Colonic mucosa (tissue), 4 donors: ENCODE data around the gene LRCH3. TPM values are rescaled to one million over a fixed set of nuclear protein-coding genes. Genes with fewer than 3 reads are reported as not detected.

ENCODE experiments used
- DNase-seq: peaks from one replicate; pipeline ENCODE4 v3.0.0-alpha.2; 2020
- H3K27ac ChIP-seq: fragments of 200-600 bp; one replicate; pipeline ENCODE4 v1.8.0; 2021
- H3K27me3 ChIP-seq: fragments of 200-600 bp; one replicate; pipeline ENCODE4 v1.8.0; 2021
- H3K36me3 ChIP-seq: fragments of 200-600 bp; one replicate; pipeline ENCODE4 v1.8.0; 2021
- H3K4me1 ChIP-seq: fragments of 200-600 bp; one replicate; pipeline ENCODE4 v1.8.0; 2021; ENCODE audit warnings: mild to moderate bottlenecking
- H3K4me3 ChIP-seq: fragments of 200-600 bp; one replicate; pipeline ENCODE4 v1.8.0; 2021
- H3K9ac ChIP-seq, 2 donors: one replicate each; pipeline ENCODE4 v1.7.0; 2013; ENCODE audit warnings: control low read depth in 2 of 2, low read depth in 2 of 2, low read length in 2 of 2
- H3K9me3 ChIP-seq: fragments of 200-600 bp; one replicate; pipeline ENCODE4 v1.8.0; 2021
- CTCF ChIP-seq: fragments of 200-600 bp; IDR thresholded peaks from one replicate; pipeline ENCODE4 v1.8.0; 2022; ENCODE audit warnings: antibody characterized with exemption, mild to moderate bottlenecking
- intact Hi-C: fragments of 100-400 bp; cut with DNase I; formaldehyde crosslinking; loops from one replicate; pipeline ENCODE4 v1.14.1; 2022
- total RNA-seq, 2 donors: library from RNA; stranded (reverse); fragmentation: NEBNext Ultra II Directional in 1 of 2; extraction: Animal tissue kit (Norgen Biotek cat#: 25700) in 1 of 2; gene quantifications; one replicate each; pipeline ENCODE4 v1.2.1, GENCODE V29; 2021
- donor health status: healthy.
- donor health status: DM: no; HTN: no; CAD: no.
- donor health status: DM: no; HTN: no; CAD: no.

LRCH3 gene
- total RNA-seq, 2 donors from 2014 or later = 33.5 to 34.9 TPM

GRCh38 chr3:197836244-197836643 is 45.2 kb downstream of the LRCH3 start:
- TF ChIP-seq CTCF = no peak
- Histone ChIP-seq H3K9me3 (no peaks in the 10 kb centered on the region), H3K27ac (no peak overlapping the region), H3K27me3 (no peaks in the 10 kb centered on the region), H3K36me3 (no peaks in the 10 kb centered on the region), H3K4me3 (no peak overlapping the region), H3K4me1 (no peaks in the 10 kb centered on the region), H3K9ac (no peak overlapping the region)
- no peak for DNase-seq
- intact Hi-C loops = no loop called here

GRCh38 chr3:197837282-197837681 is 46.2 kb downstream of the LRCH3 start:
- DNase-seq = no peak
- H3K4me1 ChIP-seq = no peaks in the 10 kb centered on the region
- TF ChIP-seq CTCF = no peak
- no peak overlapping the region for H3K4me3 ChIP-seq
- no peak overlapping the region for H3K9ac ChIP-seq
- no peaks in the 10 kb centered on the region for H3K36me3 ChIP-seq
- no peaks in the 10 kb centered on the region for H3K27me3 ChIP-seq
- intact Hi-C loops = no loop called here
- H3K9me3 ChIP-seq = no peaks in the 10 kb centered on the region
- H3K27ac ChIP-seq = no peak overlapping the region

GRCh38 chr3:197841789-197842188 is 50.7 kb downstream of the LRCH3 start:
- Histone ChIP-seq H3K4me1 (no peaks in the 10 kb centered on the region), H3K9me3 (no peaks in the 10 kb centered on the region), H3K4me3 (no peak overlapping the region), H3K27me3 (no peaks in the 10 kb centered on the region), H3K36me3 (no peaks in the 10 kb centered on the region), H3K27ac (no peak overlapping the region), H3K9ac (no peak overlapping the region)
- DNase-seq = no peak
- intact Hi-C loops = loop anchor here (10.0 kb wide), 1 partner anchor 47 kb away; the partner anchor contains the start of gene LRCH3
- TF ChIP-seq CTCF = no peak

- no peaks in the 10 kb centered on the region for H3K36me3 ChIP-seq
- intact Hi-C loops = loop anchor here (10.0 kb wide), 1 partner anchor 52 kb away; the partner anchor contains the start of gene LRCH3
- TF ChIP-seq CTCF = no peak
- no peaks in the 10 kb centered on the region for H3K9me3 ChIP-seq
- no peaks in the 10 kb centered on the region for H3K27me3 ChIP-seq
- H3K4me1 ChIP-seq = no peaks in the 10 kb centered on the region
- H3K27ac ChIP-seq = no peak overlapping the region
- no peak for DNase-seq
- no peak overlapping the region for H3K4me3 ChIP-seq
- no peak overlapping the region for H3K9ac ChIP-seq
Measured at GRCh38 chr3:197846491-197846890, 55.4 kb downstream of the LRCH3 start.

- H3K4me1 ChIP-seq = no peaks in the 10 kb centered on the region
- intact Hi-C loops = loop anchor here (10.0 kb wide), 1 partner anchor 53 kb away; the partner anchor contains the start of gene LRCH3
- no peaks in the 10 kb centered on the region for H3K36me3 ChIP-seq
- no peak overlapping the region for H3K9ac ChIP-seq
- H3K9me3 ChIP-seq = no peaks in the 10 kb centered on the region
- peak overlapping the region; percentile 24 for H3K27ac ChIP-seq
- no peak for TF ChIP-seq CTCF
- DNase-seq = peak; percentile 22
- H3K27me3 ChIP-seq = no peaks in the 10 kb centered on the region
- no peak overlapping the region for H3K4me3 ChIP-seq
Measured at GRCh38 chr3:197847866-197848401, 56.9 kb downstream of the LRCH3 start.
